Caki2 (cell line): ENCODE data around the gene ZBTB11. TPM values are rescaled to one million over a fixed set of nuclear protein-coding genes. Genes with fewer than 3 reads are reported as not detected.
"Not testable (repeated sequence)": the region's sequence is repeated elsewhere in the genome, so short reads cannot be mapped to it uniquely, and the experiment has no call there.

Experiments used
- DNase-seq: peaks from one replicate; pipeline ENCODE4 v3.0.0-alpha.2; 2015; ENCODE audit warnings: low read depth
- in situ Hi-C: cut with HindIII; loops from 2 replicates; pipeline ENCODE4 v1.10.0; 2016; ENCODE audit warnings: low sequenced_read_pairs, low pct_unique_long_range_greater_than_20kb, mixed read lengths
- total RNA-seq: library from RNA; depleted of rRNA; stranded (reverse); fragments of >200 nt; shearing (Covaris generic); gene quantifications from 2 replicates; pipeline ENCODE4 v1.2.3, GENCODE V29; 2014; ENCODE audit warnings: low replicate concordance

Gene ZBTB11
- total RNA-seq, 1 experiment from 2014 or later, result 9.8 TPM

- in situ Hi-C loops, result no loop called here
These were observed 43.7 kb downstream of the ZBTB11 start for GRCh38 chr3:101633186-101633585.

GRCh38 chr3:101632586-101632985 is 44.3 kb downstream of the ZBTB11 start:
- no peak for DNase-seq
- in situ Hi-C loops, result no loop called here

More at GRCh38 chr3:101633186-101633585, 43.7 kb downstream of the ZBTB11 start:
- DNase-seq, result no peak

GRCh38 chr3:101631959-101632358 is 45.0 kb downstream of the ZBTB11 start:
- in situ Hi-C loops, DNase-seq: not testable (repeated sequence)

- DNase-seq, result no peak
- in situ Hi-C loops, result no loop called here
These were observed 45.7 kb downstream of the ZBTB11 start for GRCh38 chr3:101631098-101631796.

GRCh38 chr3:101629219-101629618 is 47.7 kb downstream of the ZBTB11 start:
- DNase-seq, result no peak
- in situ Hi-C loops, result no loop called here

GRCh38 chr3:101625879-101626278 is 51.1 kb downstream of the ZBTB11 start:
- no peak for DNase-seq
- in situ Hi-C loops, result no loop called here

GRCh38 chr3:101624857-101625256 is 52.1 kb downstream of the ZBTB11 start:
- in situ Hi-C loops, result no loop called here
- DNase-seq, result no peak

GRCh38 chr3:101623656-101624055 is 53.3 kb downstream of the ZBTB11 start:
- in situ Hi-C loops, result no loop called here
- no peak for DNase-seq

GRCh38 chr3:101619734-101620133 is 57.2 kb downstream of the ZBTB11 start:
- in situ Hi-C loops, result no loop called here
- no peak for DNase-seq

GRCh38 chr3:101618726-101619125 is 58.2 kb downstream of the ZBTB11 start:
- no peak for DNase-seq
- in situ Hi-C loops, result no loop called here

- no peak for DNase-seq
- in situ Hi-C loops, result no loop called here
These were observed 59.5 kb downstream of the ZBTB11 start for GRCh38 chr3:101617478-101617877.

- DNase-seq, result no peak
- in situ Hi-C loops, result no loop called here
These were observed 61.4 kb downstream of the ZBTB11 start for GRCh38 chr3:101615525-101615924.

- in situ Hi-C loops, DNase-seq: not testable (repeated sequence)
These were observed 63.9 kb downstream of the ZBTB11 start for GRCh38 chr3:101613014-101613413.

GRCh38 chr3:101611023-101611422 is 65.9 kb downstream of the ZBTB11 start:
- in situ Hi-C loops, result no loop called here
- DNase-seq, result no peak

GRCh38 chr3:101605398-101605797 is 71.5 kb downstream of the ZBTB11 start:
- DNase-seq, in situ Hi-C loops: not testable (repeated sequence)

- in situ Hi-C loops, result no loop called here
- DNase-seq, result no peak
These were observed 73.7 kb downstream of the ZBTB11 start for GRCh38 chr3:101603184-101603583.

- in situ Hi-C loops, result no loop called here
These were observed 74.2 kb downstream of the ZBTB11 start for GRCh38 chr3:101602731-101603130.

More at GRCh38 chr3:101602731-101603130, 74.2 kb downstream of the ZBTB11 start:
- no peak for DNase-seq
